ENCODE measurements around the gene ZNF862.

- TF ChIP-seq CTCF (IDR thresholded peaks at IDR 0.05; ENCODE audit: low read depth, low read length) (no peak), POLR2A (IDR thresholded peaks at IDR 0.05; ENCODE audit: extremely low read depth, insufficient read length) (no peak)
Observed at GRCh38 chr7:149855361-149856305, 17.5 kb downstream of the ZNF862 start.
